Suprapubic skin (tissue), 4 donors: ENCODE measurements around the gene CFAP206.

Experiments used
- CTCF ChIP-seq, 2 donors: fragments of 200-600 bp in 1 of 2; fragments of 450-650 bp in 1 of 2; sonication (generic) in 1 of 2; IDR thresholded peaks; one replicate each; pipeline ENCODE4 v1.5.1; 2016 to 2019; ENCODE audit warnings: antibody characterized with exemption in 2 of 2, mild to moderate bottlenecking in 1 of 2, moderate library complexity in 1 of 2
- EP300 ChIP-seq: sonication (generic); formaldehyde crosslinking; IDR thresholded peaks from one replicate; pipeline ENCODE4 v1.6.1; 2017; ENCODE audit warnings: antibody characterized with exemption
- POLR2A ChIP-seq, 2 donors: fragments of 450-650 bp; IDR thresholded peaks; one replicate each; pipeline ENCODE4 v1.6.1; 2017; ENCODE audit warnings: antibody characterized with exemption in 2 of 2, mild to moderate bottlenecking in 2 of 2, moderate library complexity in 2 of 2
- POLR2AphosphoS5 ChIP-seq, 3 donors: sonication (generic); formaldehyde crosslinking; IDR thresholded peaks; one replicate each; pipeline ENCODE4 v1.6.1; 2017; ENCODE audit warnings: antibody characterized with exemption in 3 of 3

GRCh38 chr6:87393026-87393622, 14.6 kb upstream of the CFAP206 start:
- TF ChIP-seq CTCF (IDR thresholded peaks at IDR 0.05) (peak; percentile 60 to 76), POLR2A (IDR thresholded peaks at IDR 0.05) (no peak), EP300 (no peak), POLR2AphosphoS5 (IDR thresholded peaks at IDR 0.05) (no peak)
